GM20431 (cell line): ENCODE data around the gene CLEC16A.

Experiments
- in situ Hi-C: fragments of 300-500 bp; cut with MseI, MboI; formaldehyde crosslinking; loops from one replicate; pipeline ENCODE4 v1.15.0; 2020; ENCODE audit warnings: low sequenced_read_pairs; ENCODE audit not compliant: unreplicated experiment

The CLEC16A gene

GRCh38 chr16:11085916-11086315 is 141.6 kb downstream of the CLEC16A start:
- in situ Hi-C loops = no loop called here

DNA sequence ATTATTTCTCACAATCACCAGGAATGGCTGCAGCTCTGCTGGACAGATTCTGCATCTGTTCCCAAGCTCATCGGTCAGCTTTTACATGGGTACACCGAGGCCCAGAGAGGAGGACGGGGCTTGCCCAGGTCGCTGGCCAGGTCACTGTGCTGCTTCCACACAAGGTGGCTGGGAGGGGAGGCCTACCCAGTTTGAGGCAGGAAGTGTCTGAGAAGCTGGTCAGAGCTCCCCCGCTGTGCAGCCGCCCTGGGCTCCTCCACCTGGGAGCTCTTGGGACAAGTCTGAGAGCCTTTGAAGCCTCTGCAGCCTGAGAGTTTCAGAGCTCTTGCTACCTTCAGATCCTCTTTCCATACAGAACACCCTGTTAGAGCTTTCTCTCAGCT is 143.3 kb downstream of the CLEC16A start:
- in situ Hi-C loops = no loop called here

DNA sequence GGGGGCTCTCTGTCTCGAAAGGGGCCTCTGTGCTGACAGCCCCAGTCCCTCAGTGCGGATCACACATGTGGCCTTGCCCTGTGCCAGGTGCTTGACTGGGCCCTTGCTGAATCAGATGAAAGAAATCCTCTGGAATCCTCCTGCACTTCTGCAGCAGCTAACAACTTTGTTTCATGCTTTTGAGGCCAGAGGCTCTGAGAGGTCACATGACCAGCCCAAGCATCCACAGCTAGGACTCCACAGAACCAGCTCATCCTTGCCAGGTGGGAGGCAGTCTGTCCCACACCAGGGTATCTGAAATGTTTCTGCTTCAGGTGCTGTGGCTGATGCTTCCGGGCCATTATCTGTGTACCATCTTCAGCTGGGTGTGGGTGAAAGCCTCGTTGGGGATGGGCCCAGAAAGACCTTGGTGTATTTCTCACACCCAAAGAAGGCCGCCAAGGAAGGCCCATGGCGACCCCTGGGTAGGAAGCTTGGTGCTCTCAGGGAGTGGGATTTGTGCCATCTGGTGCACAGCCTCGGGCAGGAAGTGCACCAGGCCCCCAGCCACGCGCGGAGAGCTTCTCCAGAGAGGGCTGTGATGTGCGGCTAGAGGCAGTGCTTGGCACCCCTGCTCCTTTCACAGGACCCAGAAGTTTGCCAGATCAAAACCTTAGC is 143.8 kb downstream of the CLEC16A start:
- in situ Hi-C loops = no loop called here

DNA sequence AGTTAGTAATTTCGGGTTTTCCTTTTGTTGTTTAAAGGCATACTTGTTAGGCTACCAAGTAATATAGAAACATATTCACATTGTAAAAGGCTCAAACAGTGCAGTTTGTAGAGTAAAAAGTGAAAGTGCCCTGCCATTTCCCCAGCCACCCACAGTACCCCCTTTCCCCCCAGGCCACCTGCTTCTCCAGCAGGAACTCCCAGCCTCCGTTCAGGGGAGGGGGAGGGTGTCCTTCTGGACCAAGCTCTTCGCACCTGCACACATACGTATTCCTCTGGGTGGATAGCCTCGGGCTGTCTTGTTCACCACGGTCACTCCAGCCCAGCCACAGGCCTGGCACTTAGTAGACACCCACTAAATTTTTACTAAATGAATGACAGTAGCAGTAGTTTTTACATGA is 144.5 kb downstream of the CLEC16A start:
- in situ Hi-C loops = no loop called here

- in situ Hi-C loops = no loop called here
Measured at GRCh38 chr16:11089504-11090124, 145.2 kb downstream of the CLEC16A start.

- in situ Hi-C loops = no loop called here
Measured at GRCh38 chr16:11090232-11090631, 145.9 kb downstream of the CLEC16A start.

GRCh38 chr16:11091021-11091785 is 146.8 kb downstream of the CLEC16A start:
- in situ Hi-C loops = no loop called here

DNA sequence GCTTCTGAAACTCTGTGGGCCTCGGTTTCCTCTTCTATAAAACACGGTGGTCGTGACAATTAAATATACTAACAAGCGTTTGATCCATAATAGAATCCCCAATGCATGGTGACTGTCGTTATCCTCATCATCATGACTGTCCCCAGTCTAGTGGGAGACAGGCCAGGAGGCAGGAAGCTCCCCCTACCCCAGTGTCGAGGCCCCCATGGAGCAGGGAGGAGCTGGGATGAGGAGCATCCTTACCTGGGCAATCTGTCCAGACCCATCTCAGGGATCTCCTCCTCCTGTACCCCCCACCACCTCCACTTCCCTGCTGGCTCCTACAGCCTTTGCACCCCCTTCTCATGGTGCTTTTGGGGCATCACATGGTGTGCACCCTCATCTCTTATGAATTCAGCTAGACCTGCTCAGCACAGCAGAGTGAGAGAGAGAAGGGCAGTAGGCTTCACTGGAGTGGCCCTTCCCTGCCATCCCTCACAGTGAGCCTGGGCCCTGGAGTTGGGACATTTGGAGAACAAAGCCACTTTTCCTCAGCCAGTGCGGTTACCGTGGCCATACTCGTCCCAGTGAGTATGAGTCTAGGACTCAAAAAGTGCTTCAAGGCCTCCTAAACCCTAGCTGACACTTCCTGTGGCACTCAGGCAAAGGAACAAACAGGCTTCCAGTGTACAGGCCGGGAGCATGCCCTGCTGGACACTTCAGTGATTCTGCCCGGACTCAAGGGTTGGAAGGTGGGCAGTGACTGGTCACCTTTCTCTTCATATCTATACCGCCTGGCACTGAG is 148.6 kb downstream of the CLEC16A start:
- in situ Hi-C loops = no loop called here

- in situ Hi-C loops = no loop called here
Measured at GRCh38 chr16:11093572-11094074, 149.3 kb downstream of the CLEC16A start.

DNA sequence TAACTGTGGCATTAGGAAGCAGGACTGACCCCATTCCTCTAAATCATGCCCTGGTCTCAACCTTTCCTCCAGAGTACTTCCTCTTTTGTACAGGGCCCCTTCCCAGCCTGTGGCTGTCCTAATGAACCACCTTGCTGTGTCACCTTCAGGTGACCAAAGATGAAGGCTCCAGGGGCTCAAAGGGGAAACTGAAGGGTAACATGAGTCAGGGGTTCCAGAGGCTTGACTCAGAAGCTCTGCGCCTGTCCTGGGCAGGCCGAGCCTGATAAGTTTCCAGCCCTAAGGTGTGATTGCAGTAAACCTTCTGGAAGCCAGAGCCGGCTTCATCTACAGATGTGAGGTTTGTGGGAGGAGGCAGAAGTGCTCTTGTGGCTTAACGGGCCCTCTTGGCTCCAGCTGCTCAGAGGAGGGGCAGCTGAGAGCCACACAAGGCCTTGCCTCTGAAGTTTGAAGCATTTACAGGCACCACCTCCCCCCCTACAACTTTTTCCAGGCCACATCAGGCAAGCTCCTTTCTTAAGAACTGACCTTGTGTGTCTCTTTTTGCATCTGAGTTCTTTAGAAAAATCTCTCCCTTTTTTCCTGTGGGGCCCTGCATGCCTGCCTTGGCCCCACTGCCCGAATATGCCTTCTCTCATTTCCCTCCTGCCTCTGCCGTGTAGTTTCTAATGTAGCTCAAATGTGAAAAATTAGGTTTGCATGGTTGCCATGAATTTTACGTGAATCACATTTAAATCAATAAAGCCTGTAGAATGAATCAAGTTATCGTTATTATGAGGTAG is 149.9 kb downstream of the CLEC16A start:
- in situ Hi-C loops = no loop called here

- in situ Hi-C loops = no loop called here
Measured at GRCh38 chr16:11094857-11095565, 150.6 kb downstream of the CLEC16A start.

GRCh38 chr16:11095935-11096334 is 151.6 kb downstream of the CLEC16A start:
- in situ Hi-C loops = no loop called here

- in situ Hi-C loops = no loop called here
Measured at GRCh38 chr16:11097094-11097786, 152.9 kb downstream of the CLEC16A start.

GRCh38 chr16:11097787-11098167 is 153.4 kb downstream of the CLEC16A start:
- in situ Hi-C loops = no loop called here

DNA sequence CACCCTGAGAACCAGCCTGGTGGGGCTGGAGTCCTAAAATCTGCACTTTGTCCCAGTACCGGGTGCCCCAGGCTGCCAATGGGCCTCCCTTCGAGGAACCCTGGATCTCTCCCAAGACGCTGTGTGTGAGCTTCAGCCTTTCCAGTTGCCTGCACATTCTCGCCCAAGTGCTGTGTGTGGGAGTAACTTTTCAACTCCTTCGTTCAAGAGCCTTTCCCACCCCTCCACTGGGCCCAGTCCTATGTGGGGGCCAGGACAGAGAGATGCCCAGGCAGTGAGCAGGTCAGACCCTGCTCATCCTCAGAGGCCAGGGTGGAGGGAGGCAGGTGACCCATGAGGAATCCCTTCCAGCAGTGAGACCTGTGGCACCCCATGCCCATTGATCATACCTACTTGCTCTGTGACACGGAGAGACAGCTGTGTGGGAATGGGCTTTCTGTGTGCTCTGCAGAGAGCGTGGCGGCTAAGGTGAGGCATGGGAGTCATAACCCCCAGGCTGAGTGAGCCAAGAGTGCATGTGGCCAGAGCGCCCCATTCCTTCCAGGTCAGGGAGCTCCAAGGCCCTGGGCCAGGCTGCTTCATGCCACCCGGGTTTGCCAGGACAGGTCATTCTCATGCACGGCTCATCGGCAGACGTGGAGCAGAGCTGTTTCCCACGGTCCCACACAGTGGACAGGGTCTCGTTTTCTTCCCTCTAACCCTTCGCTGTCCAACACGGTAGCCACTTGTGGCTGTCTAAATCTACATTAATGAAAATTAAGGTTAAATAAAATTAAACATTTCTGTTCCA is 154.4 kb downstream of the CLEC16A start:
- in situ Hi-C loops = no loop called here

DNA sequence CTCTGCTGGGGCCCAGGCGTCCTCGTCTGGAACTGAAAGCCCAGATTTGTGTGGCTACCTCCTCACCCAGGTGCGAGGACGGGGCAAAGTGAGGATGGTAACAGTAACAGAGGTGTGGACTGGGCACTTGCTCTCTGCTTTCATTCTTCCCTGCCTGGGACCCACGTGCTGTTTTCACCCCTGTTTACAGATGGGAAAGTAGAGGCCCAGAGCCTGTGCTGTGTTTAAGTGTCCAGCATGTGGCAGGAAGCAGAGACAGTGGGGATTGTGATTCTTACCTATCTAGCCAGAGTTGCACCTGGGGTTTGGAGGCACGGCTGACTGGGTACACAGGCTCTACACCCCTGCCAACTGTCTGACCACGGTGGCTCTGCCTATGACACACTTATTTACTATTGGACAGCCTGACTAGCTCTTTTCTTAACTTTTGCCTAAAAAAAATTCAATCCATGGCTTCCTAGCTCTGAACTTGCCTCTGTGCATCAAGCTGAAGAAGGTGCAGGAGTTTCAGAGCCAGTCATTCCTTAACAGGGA is 155.4 kb downstream of the CLEC16A start:
- in situ Hi-C loops = no loop called here

DNA sequence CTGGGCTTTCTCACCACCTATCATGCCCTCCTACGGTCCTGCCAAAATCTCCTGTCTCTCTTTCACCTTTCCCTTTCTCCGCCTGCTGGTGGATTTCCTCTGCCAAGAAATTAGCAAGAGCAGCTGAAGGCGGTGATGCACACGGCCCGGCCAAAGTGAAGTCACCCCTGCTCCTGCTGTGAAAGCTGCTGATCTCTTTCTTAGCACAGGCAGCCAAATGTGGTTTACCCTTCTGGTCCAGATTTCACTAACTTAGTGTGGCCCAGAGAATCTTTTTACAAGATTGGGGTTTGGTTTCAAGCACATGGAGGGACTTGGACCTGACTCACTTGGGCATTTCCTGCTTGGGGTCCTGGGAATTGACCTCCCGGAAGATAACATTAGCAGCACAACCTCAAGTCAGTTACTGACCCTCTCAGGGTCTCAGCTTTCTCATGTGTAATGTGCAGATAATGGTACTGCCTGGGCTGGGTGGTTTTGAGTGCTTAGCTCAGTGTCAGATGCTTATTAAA is 155.9 kb downstream of the CLEC16A start:
- in situ Hi-C loops = no loop called here
